Sigmoid colon (tissue), 7 donors: ENCODE measurements around the gene CLIP4. TPM values are rescaled to one million over a fixed set of nuclear protein-coding genes. Genes with fewer than 3 reads are reported as not detected.

Source experiments
- DNase-seq: peaks from one replicate; pipeline ENCODE4 v3.0.0-alpha.2; 2019
- H3K27ac ChIP-seq, 4 donors: fragments of 200-600 bp; sonication (generic); one replicate each; pipeline ENCODE4 v1.5.1; 2016 to 2019; ENCODE audit warnings: mild to moderate bottlenecking in 1 of 4
- H3K27me3 ChIP-seq, 3 donors: fragments of 200-600 bp; sonication (generic); one replicate each; pipeline ENCODE4 v1.5.1; 2019; ENCODE audit warnings: mild to moderate bottlenecking in 1 of 3
- H3K36me3 ChIP-seq, 4 donors: fragments of 200-600 bp; sonication (generic); one replicate each; pipeline ENCODE4 v1.5.1; 2016 to 2019
- H3K4me1 ChIP-seq, 4 donors: fragments of 200-600 bp; sonication (generic); one replicate each; pipeline ENCODE4 v1.5.1; 2017 to 2019
- H3K4me3 ChIP-seq, 4 donors: fragments of 200-600 bp; sonication (generic); one replicate each; pipeline ENCODE4 v1.5.1; 2017 to 2019; ENCODE audit warnings: mild to moderate bottlenecking in 2 of 4, moderate library complexity in 1 of 4
- H3K9me3 ChIP-seq, 4 donors: fragments of 200-600 bp in 3 of 4; sonication (generic) in 3 of 4; one replicate each; pipeline versions ENCODE4 v1.5.1 to v1.6.1; 2013 to 2019
- EP300 ChIP-seq, 4 donors: sonication (generic); formaldehyde crosslinking; IDR thresholded peaks; one replicate each; pipeline ENCODE4 v1.6.1; 2017; ENCODE audit warnings: antibody characterized with exemption in 4 of 4
- POLR2A ChIP-seq, 2 donors: fragments of 450-650 bp; IDR thresholded peaks; one replicate each; pipeline ENCODE4 v1.6.1; 2016; ENCODE audit warnings: antibody characterized with exemption in 2 of 2, mild to moderate bottlenecking in 2 of 2, moderate library complexity in 2 of 2
- POLR2AphosphoS5 ChIP-seq, 4 donors: sonication (generic); formaldehyde crosslinking; IDR thresholded peaks; one replicate each; pipeline ENCODE4 v1.6.1; 2017; ENCODE audit warnings: antibody characterized with exemption in 4 of 4
- WGBS, 2 donors: extraction: QIAGEN DNeasy Blood & Tissue Kit; methylation state at CpG; one replicate each; pipeline ENCODE4 v1.1.7; 2013; 5-methylcytosine and 5-hydroxymethylcytosine counted together
- intact Hi-C: fragments of 100-400 bp; cut with DNase I; formaldehyde crosslinking; loops from one replicate; pipeline ENCODE4 v1.15.1; 2023
- polyA plus RNA-seq, 3 donors: library from polyadenylated mRNA; stranded (reverse); fragments of 200-250 nt; gene quantifications; one replicate each; pipeline ENCODE4 v1.2.3, GENCODE V29; 2013
- total RNA-seq, 4 donors: library from RNA; depleted of rRNA; stranded (reverse); fragments of >200 nt; gene quantifications; one replicate each; pipeline ENCODE4 v1.1.0, GENCODE V29; 2016
- TF ChIP-seq, protein P1 (sequence below), 4 experiments: fragments of 450-650 bp in 3 of 4; fragments of 200-600 bp in 1 of 4; IDR thresholded peaks; one replicate each; pipeline ENCODE4 v1.5.1; 2016 to 2019; ENCODE audit warnings: antibody characterized with exemption in 4 of 4, mild to moderate bottlenecking in 3 of 4, moderate library complexity in 2 of 4
- donor health status: healthy with polysubstance abuse.
- donor health status: Bipolar disorder and iron deficiency.
- donor health status: healthy.

CLIP4 gene
- total and polyA plus RNA-seq, 7 donors: 1.8 to 94.6 (median 68.5) TPM

DNA sequence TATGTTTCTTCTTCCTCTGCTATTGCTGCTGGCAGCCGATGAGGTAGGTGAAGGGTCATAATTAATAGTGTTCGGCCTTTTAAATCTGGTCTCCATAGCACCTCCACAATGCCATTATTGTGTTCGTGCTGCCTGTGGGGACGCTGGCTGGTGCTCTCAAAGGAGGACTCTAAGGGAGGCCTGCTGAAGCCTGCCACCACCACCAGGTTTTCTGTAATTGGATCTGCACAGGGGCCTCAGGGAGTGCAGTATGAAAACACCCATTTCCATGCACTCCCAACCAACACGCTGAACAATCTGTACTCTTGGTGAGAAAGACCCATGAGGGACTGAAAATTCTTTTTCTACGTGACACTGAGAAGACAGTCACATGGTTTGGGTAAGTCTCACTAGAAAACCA, 17.6 kb upstream of the CLIP4 start:
- Histone ChIP-seq H3K36me3 (no peaks in the 10 kb centered on the region), H3K9me3 (no peaks in the 10 kb centered on the region), H3K27ac (no peak overlapping the region), H3K4me1 (no peaks in the 10 kb centered on the region), H3K4me3 (no peak overlapping the region), H3K27me3 (no peaks in the 10 kb centered on the region)
- no peak for DNase-seq
- no peak for TF ChIP-seq POLR2A (IDR thresholded peaks at IDR 0.05)
- no peak for TF ChIP-seq EP300 (IDR thresholded peaks at IDR 0.05)
- TF ChIP-seq, protein P1, sequence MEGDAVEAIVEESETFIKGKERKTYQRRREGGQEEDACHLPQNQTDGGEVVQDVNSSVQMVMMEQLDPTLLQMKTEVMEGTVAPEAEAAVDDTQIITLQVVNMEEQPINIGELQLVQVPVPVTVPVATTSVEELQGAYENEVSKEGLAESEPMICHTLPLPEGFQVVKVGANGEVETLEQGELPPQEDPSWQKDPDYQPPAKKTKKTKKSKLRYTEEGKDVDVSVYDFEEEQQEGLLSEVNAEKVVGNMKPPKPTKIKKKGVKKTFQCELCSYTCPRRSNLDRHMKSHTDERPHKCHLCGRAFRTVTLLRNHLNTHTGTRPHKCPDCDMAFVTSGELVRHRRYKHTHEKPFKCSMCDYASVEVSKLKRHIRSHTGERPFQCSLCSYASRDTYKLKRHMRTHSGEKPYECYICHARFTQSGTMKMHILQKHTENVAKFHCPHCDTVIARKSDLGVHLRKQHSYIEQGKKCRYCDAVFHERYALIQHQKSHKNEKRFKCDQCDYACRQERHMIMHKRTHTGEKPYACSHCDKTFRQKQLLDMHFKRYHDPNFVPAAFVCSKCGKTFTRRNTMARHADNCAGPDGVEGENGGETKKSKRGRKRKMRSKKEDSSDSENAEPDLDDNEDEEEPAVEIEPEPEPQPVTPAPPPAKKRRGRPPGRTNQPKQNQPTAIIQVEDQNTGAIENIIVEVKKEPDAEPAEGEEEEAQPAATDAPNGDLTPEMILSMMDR (IDR thresholded peaks at IDR 0.05): no peak
- TF ChIP-seq POLR2AphosphoS5 (IDR thresholded peaks at IDR 0.05): no peak
- intact Hi-C loops: no loop called here
- 72 to 78% methylated on average over 6 of the region's 6 CpGs for whole genome bisulfite sequencing, 2 donors

DNA sequence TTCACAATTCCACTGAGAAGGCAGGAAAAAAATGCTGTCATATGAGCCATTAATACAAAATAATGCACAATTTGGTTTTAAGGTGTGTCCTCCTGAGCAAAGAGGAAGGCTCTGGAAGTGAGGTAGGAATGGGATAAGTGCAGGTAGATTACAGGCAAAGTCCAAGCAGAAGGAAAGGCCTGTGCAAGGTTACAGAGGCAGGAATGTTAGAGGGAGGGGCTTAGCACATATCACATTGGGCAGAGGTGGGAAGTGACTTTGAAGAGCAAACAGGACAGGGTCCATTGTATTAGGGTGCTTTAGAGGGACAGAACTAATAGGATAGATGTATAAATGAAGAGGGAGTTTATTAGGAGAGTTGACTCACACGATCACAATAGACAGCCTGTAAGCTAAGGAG, 14.7 kb upstream of the CLIP4 start:
- no peak overlapping the region for H3K27ac ChIP-seq
- H3K4me1 ChIP-seq: no peaks in the 10 kb centered on the region
- no peaks in the 10 kb centered on the region for H3K27me3 ChIP-seq
- no peaks in the 10 kb centered on the region for H3K9me3 ChIP-seq
- TF ChIP-seq, protein P1 (IDR thresholded peaks at IDR 0.05): no peak
- TF ChIP-seq POLR2AphosphoS5 (IDR thresholded peaks at IDR 0.05) (no peak), EP300 (IDR thresholded peaks at IDR 0.05) (no peak), POLR2A (IDR thresholded peaks at IDR 0.05) (no peak)
- H3K4me3 ChIP-seq: no peak overlapping the region
- intact Hi-C loops: no loop called here
- DNase-seq: no peak
- no peaks in the 10 kb centered on the region for H3K36me3 ChIP-seq
- 93 to 94% methylated on average over 1 of the region's 1 CpG for WGBS, 2 donors

DNA sequence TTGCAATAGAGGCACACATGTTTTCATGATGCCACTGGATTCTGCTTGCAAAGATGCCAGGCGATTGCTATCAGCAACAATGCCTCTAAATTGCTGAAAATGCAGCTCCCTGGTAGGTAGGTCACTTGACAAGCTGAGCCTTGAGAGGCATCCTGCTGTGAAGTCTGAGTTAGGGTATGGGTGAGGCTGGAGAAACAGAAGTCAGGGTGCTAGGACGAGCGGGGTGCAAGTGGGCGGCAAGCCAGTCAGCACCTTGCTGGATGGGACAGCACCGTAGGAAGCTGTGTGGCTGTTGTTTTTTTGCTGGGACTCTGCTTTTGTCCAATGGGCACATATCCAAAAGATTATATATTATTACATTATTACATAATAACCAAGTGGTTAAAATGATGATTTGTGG, 10.5 kb upstream of the CLIP4 start:
- intact Hi-C loops: no loop called here
- TF ChIP-seq POLR2A (IDR thresholded peaks at IDR 0.05): no peak
- no peak for TF ChIP-seq EP300 (IDR thresholded peaks at IDR 0.05)
- TF ChIP-seq POLR2AphosphoS5 (IDR thresholded peaks at IDR 0.05): no peak
- TF ChIP-seq, protein P1 (IDR thresholded peaks at IDR 0.05): no peak

DNA sequence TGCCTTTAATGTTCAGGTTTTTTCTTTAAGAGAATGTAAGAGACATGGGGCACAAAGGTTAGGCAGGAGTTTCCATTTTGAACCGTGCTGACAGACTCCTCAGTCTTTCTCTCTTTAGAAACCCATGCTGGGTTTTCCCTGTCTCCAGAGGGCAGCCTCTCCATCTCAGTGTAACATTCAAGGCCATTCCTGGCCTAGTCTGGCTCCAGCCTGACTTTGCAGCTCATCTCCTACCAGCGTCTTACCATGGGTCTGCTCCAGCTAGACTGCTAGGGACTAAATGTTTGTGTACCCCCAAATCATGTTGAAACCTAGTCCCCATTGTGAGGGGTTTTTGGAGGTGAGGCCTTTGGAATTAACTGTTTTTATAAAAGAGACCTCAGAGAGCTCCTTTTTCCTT, 9.8 kb upstream of the CLIP4 start:
- 44 to 59% methylated on average over 2 of the region's 2 CpGs for WGBS, 2 donors
- Histone ChIP-seq H3K9me3 (no peaks in the 10 kb centered on the region), H3K4me1 (no peaks in the 10 kb centered on the region), H3K27ac (no peak overlapping the region), H3K4me3 (no peak overlapping the region), H3K36me3 (no peaks in the 10 kb centered on the region), H3K27me3 (no peaks in the 10 kb centered on the region)
- DNase-seq: no peak
- intact Hi-C loops: no loop called here
- TF ChIP-seq POLR2A (IDR thresholded peaks at IDR 0.05): no peak
- no peak for TF ChIP-seq POLR2AphosphoS5 (IDR thresholded peaks at IDR 0.05)
- TF ChIP-seq, protein P1 (IDR thresholded peaks at IDR 0.05): no peak
- no peak for TF ChIP-seq EP300 (IDR thresholded peaks at IDR 0.05)

More for the DNA sequence above, 10.5 kb upstream of the CLIP4 start:
- DNase-seq: no peak
- Histone ChIP-seq H3K4me1 (no peaks in the 10 kb centered on the region), H3K27me3 (no peaks in the 10 kb centered on the region), H3K9me3 (no peaks in the 10 kb centered on the region), H3K4me3 (no peak overlapping the region), H3K27ac (no peak overlapping the region), H3K36me3 (no peaks in the 10 kb centered on the region)
- 79 to 85% methylated on average over 5 of the region's 5 CpGs for WGBS, 2 donors

DNA sequence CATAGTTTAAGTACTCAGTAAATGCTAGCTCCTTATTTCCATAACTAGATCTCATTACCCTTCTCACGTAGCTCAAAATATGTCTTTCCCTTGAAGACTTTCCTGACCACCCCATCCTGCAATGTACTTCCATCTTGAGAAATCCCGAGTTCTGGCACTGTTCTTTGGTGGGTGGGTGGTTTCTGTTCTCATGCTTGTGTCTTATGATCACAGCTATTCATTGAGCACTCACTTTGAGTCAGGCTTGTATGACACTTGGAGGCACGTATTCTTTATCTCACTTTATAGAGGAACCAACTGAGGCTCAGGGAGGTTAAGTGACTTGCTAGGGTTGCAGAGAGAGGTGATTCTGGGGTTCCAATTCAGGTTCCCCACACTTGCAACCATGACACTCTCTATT, 9.0 kb upstream of the CLIP4 start:
- no peaks in the 10 kb centered on the region for H3K4me1 ChIP-seq
- DNase-seq: no peak
- intact Hi-C loops: no loop called here
- no peaks in the 10 kb centered on the region for H3K36me3 ChIP-seq
- no peak for TF ChIP-seq EP300 (IDR thresholded peaks at IDR 0.05)
- no peak for TF ChIP-seq POLR2AphosphoS5 (IDR thresholded peaks at IDR 0.05)
- TF ChIP-seq, protein P1 (IDR thresholded peaks at IDR 0.05): no peak
- no peak for TF ChIP-seq POLR2A (IDR thresholded peaks at IDR 0.05)
- no peak overlapping the region for H3K4me3 ChIP-seq
- 76 to 91% methylated on average over 3 of the region's 3 CpGs for WGBS, 2 donors
- no peak overlapping the region for H3K27ac ChIP-seq
- no peaks in the 10 kb centered on the region for H3K9me3 ChIP-seq
- no peaks in the 10 kb centered on the region for H3K27me3 ChIP-seq
